Body of pancreas (tissue), 4 donors: ENCODE results near the gene HIC1. TPM values are rescaled to one million over a fixed set of nuclear protein-coding genes. Genes with fewer than 3 reads are reported as not detected.

Experiments used
- ATAC-seq: fragments of 150-250 bp; one replicate; pipeline ENCODE4 v1.9.1; 2016
- DNase-seq, 4 donors: peaks; one replicate each; pipeline ENCODE4 v3.0.0-alpha.2; 2019
- H3K27ac ChIP-seq, 4 donors: fragments of 200-600 bp; sonication (generic); 1 replicate in 3 of 4; 2 replicates in 1 of 4; pipeline versions ENCODE4 v1.5.1 to v1.6.1; 2016 to 2019; ENCODE audit warnings: mild to moderate bottlenecking in 1 of 4, mixed read lengths in 1 of 4, moderate library complexity in 1 of 4
- H3K27me3 ChIP-seq, 2 donors: fragments of 200-600 bp; sonication (generic); one replicate each; pipeline ENCODE4 v1.6.0; 2016; ENCODE audit warnings: mild to moderate bottlenecking in 1 of 2
- H3K36me3 ChIP-seq, 2 donors: fragments of 200-600 bp; sonication (generic); replicated peaks in 1 of 2; 2 replicates each; pipeline ENCODE4 v1.5.1; 2016; ENCODE audit warnings: low read depth in 2 of 2; ENCODE audit not compliant: insufficient read depth in 1 of 2
- H3K4me1 ChIP-seq: fragments of 200-600 bp; sonication (generic); one replicate; pipeline ENCODE4 v1.6.0; 2016
- H3K4me3 ChIP-seq, 2 donors: fragments of 200-600 bp; sonication (generic); 1 replicate in 1 of 2; 2 replicates in 1 of 2; pipeline ENCODE4 v1.5.1; 2016 to 2019
- H3K9me3 ChIP-seq, 3 donors: fragments of 200-600 bp; sonication (generic); 1 replicate in 2 of 3; 2 replicates in 1 of 3; pipeline ENCODE4 v1.5.1; 2016
- CTCF ChIP-seq, 7 experiments: fragments of 450-650 bp in 4 of 7; fragments of 200-600 bp in 3 of 7; sonication (generic) in 3 of 7; IDR thresholded peaks; one replicate each; pipeline ENCODE4 v1.5.1; 2016 to 2019; ENCODE audit warnings: antibody characterized with exemption in 7 of 7
- POLR2A ChIP-seq, 3 donors: fragments of 450-650 bp; IDR thresholded peaks; one replicate each; pipeline ENCODE4 v1.6.1; 2016; ENCODE audit warnings: antibody characterized with exemption in 3 of 3, mild to moderate bottlenecking in 2 of 3
- WGBS, 2 donors: methylation state at CpG; one replicate each; pipeline ENCODE4 v1.1.5; 2017; 5-methylcytosine and 5-hydroxymethylcytosine counted together
- intact Hi-C: fragments of 100-400 bp; cut with DNase I; formaldehyde crosslinking; loops from one replicate; pipeline ENCODE4 v1.15.1; 2023
- total RNA-seq, 2 donors: library from RNA; depleted of rRNA; stranded (reverse); fragments of >200 nt; gene quantifications; one replicate each; pipeline ENCODE4 v1.1.0, GENCODE V29; 2016

HIC1 gene
- total RNA-seq, 2 donors from 2014 or later = 9.6 to 18.1 TPM

DNA sequence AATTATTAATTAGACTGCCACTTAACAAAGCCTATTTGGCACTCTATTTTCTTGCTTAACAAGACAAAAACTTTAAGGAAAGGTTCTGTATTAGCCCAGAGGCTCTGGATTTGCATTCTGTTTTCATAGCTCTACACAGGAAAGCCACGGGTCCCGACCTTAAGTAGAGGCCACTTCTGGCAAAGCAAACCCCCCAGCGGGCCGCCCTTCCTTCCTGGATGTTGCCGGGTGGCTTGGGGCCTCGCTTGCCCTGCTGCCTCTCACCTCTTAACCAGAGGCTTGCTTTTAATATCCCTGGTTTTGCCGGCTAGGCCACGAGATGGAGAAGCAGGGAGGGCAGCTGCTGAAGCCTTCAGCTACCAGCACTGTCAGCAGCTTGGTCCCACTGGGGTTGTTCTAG lies 34.2 kb upstream of the HIC1 start:
- no peak for ATAC-seq
- Histone ChIP-seq H3K4me1 (peaks cover 22% of the 10 kb centered on the region), H3K27ac (no peak overlapping the region), H3K36me3 (no peaks in the 10 kb centered on the region), H3K27me3 (no peaks in the 10 kb centered on the region), H3K4me3 (no peak overlapping the region), H3K9me3 (no peaks in the 10 kb centered on the region)
- WGBS, 2 donors = 55 to 62% methylated on average over 6 to 8 of the region's 8 CpGs
- intact Hi-C loops = no loop called here
- TF ChIP-seq POLR2A (IDR thresholded peaks at IDR 0.05) (no peak), CTCF (IDR thresholded peaks at IDR 0.05) (no peak)
- DNase-seq = no peak

DNA sequence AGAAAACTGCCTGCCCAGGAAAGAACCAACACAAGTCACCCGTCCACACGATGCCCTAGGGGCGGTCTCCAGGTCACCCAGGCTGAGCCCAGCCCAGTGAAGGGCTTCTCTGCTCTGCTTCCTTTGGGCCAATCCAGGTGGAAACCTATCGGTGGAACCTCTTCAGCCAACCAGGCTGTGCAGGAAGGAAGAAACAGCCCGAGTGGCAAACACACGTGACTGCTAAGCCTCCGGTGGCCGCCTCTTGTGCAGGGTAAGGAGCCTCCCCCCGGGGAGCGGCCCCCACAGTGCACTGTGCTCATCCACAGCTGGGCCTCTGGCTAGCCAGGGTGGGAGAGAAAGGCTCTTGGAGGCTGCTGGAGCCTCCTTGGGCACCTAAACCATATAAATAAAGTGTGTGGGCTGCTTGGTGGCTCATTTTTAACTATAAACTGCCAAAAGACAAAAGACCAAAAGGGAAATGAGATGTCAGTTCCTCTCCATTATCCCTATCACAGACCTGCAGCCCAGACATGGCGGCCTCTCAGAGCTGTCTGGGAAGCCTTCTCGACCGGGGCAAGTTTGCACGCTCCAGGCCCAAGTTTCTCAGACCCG lies 32.2 kb upstream of the HIC1 start:
- Histone ChIP-seq H3K9me3 (no peaks in the 10 kb centered on the region), H3K36me3 (no peaks in the 10 kb centered on the region), H3K4me1 (peaks cover 29% of the 10 kb centered on the region), H3K4me3 (no peak overlapping the region), H3K27me3 (no peaks in the 10 kb centered on the region), H3K27ac (peak overlapping the region in 1 of 4 donors; percentile 49)
- intact Hi-C loops = no loop called here
- no peak for DNase-seq
- no peak for ATAC-seq
- 74 to 84% methylated on average over 12 to 15 of the region's 15 CpGs for WGBS, 2 donors
- TF ChIP-seq POLR2A (IDR thresholded peaks at IDR 0.05) (no peak), CTCF (IDR thresholded peaks at IDR 0.05) (no peak)

- ATAC-seq = no peak
- intact Hi-C loops = no loop called here
- Histone ChIP-seq H3K9me3 (no peaks in the 10 kb centered on the region), H3K27ac (peak overlapping the region in 1 of 4 donors; percentile 49), H3K4me1 (peaks cover 29% of the 10 kb centered on the region), H3K36me3 (no peaks in the 10 kb centered on the region), H3K27me3 (no peaks in the 10 kb centered on the region), H3K4me3 (no peak overlapping the region)
- no peak for DNase-seq
- TF ChIP-seq CTCF (IDR thresholded peaks at IDR 0.05) (no peak), POLR2A (IDR thresholded peaks at IDR 0.05) (no peak)
- WGBS, 2 donors = 60 to 65% methylated on average over 14 to 16 of the region's 16 CpGs
Measured at GRCh38 chr17:2023256-2023655, 31.6 kb upstream of the HIC1 start.

- no peaks in the 10 kb centered on the region for H3K27me3 ChIP-seq
- intact Hi-C loops = no loop called here
Measured at GRCh38 chr17:2023692-2024571, 31.0 kb upstream of the HIC1 start.

More at GRCh38 chr17:2023692-2024571, 31.0 kb upstream of the HIC1 start:
- H3K27ac ChIP-seq = peak overlapping the region in 3 of 4 donors; percentile 47 to 72 (median 53)
- peak in 2 of 3 donors; percentile 13 to 25 for TF ChIP-seq POLR2A (IDR thresholded peaks at IDR 0.05)
- no peak for TF ChIP-seq CTCF (IDR thresholded peaks at IDR 0.05)
- H3K4me3 ChIP-seq = peak overlapping the region; percentile 21 to 29
- WGBS, 2 donors = 2 to 4% methylated on average over 5 to 78 of the region's 85 CpGs
- DNase-seq (peak; percentile 62 to 84 (median 78)), ATAC-seq (peak; percentile 34)
- H3K9me3 ChIP-seq = no peaks in the 10 kb centered on the region
- peaks cover 29% of the 10 kb centered on the region for H3K4me1 ChIP-seq
- no peaks in the 10 kb centered on the region for H3K36me3 ChIP-seq
